Measurements from ENCODE around the gene KCNQ4.

The KCNQ4 gene

GRCh38 chr1:40870135-40870728 lies 86.6 kb downstream of the KCNQ4 start:
- no peak for DNase-seq

- DNase-seq: no peak
Observed at GRCh38 chr1:40872276-40872675, 88.7 kb downstream of the KCNQ4 start.

- no peak for DNase-seq
Observed at GRCh38 chr1:40873863-40874472, 90.4 kb downstream of the KCNQ4 start.

- no peak for DNase-seq
Observed at GRCh38 chr1:40876436-40876761, 92.8 kb downstream of the KCNQ4 start.

GRCh38 chr1:40876891-40877290 lies 93.3 kb downstream of the KCNQ4 start:
- DNase-seq: no peak

- DNase-seq: peak; percentile 13
Observed at GRCh38 chr1:40877698-40878097, 94.1 kb downstream of the KCNQ4 start.

- no peak for DNase-seq
Observed at GRCh38 chr1:40878906-40879305, 95.3 kb downstream of the KCNQ4 start.

GRCh38 chr1:40879482-40880175 lies 96.0 kb downstream of the KCNQ4 start:
- no peak for DNase-seq

GRCh38 chr1:40880813-40881549 lies 97.4 kb downstream of the KCNQ4 start:
- DNase-seq: no peak

- no peak for DNase-seq
Observed at GRCh38 chr1:40884055-40884795, 100.6 kb downstream of the KCNQ4 start.

GRCh38 chr1:40886318-40887011 lies 102.9 kb downstream of the KCNQ4 start:
- no peak for DNase-seq

GRCh38 chr1:40887012-40887378 lies 103.4 kb downstream of the KCNQ4 start:
- no peak for DNase-seq

- no peak for DNase-seq
Observed at GRCh38 chr1:40887652-40888051, 104.1 kb downstream of the KCNQ4 start.

Data from CD4-positive, alpha-beta T cell treated with Interleukin-17A for 4 hours (primary cell).